ENCODE data around the gene MMP14. TPM values are rescaled to one million over a fixed set of nuclear protein-coding genes. Genes with fewer than 3 reads are reported as not detected.

The MMP14 gene
- total RNA-seq, 2 experiments from 2014 or later, result 2.8 to 9.0 TPM

DNA sequence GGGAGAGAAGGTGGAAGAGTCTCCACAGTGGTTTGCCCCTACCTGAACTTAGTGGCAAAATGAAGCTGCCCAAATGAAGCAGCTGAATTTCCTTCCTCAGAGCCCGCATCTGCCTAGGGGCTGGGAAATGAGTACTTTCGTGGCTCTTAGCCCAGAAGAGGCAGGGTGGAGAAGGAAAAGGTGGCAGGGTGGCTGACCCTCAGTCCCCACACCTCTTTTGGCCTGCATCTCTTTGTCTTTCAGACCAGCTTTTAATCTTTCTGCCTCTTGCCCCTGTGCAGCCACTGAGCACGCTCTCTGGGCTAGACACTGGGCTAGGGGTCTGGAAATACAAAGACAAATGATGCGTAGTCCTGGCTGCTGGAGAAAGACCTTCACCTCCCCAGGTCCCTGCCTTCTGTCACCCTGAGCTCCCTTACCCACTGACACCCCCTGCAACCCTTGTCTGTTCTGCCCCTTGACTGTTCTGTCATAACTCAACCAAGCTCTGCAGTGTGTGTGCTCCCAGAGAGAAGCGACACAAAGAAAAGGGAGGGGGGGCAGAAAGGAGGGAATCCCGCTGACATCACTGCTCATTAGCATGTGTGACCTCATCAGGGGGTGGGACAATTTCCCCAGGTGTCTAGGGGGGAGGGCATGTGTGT, 46.3 kb downstream of the MMP14 start:
- peak overlapping the region; percentile 24 for H3K4me3 ChIP-seq (ENCODE audit: low read depth, low read length, poor library complexity, severe bottlenecking)
- no peaks in the 10 kb centered on the region for H3K79me2 ChIP-seq (ENCODE audit: insufficient read depth, low read depth, low read length)
- ChIA-PET CTCF (ENCODE audit: unreplicated experiment) (interaction anchor here (0.9 to 1.1 kb wide), 2 partner anchors 11 to 14 kb away, joined by 3 read pairs; no protein-coding TSS in a partner anchor), POLR2A (interaction anchor here (0.5 to 7.6 kb wide), 7 partner anchors 10 to 35 kb away, joined by 3 to 65 read pairs (median 4); partner anchors contain the start of gene LRP10)
- H3K9me3 ChIP-seq (ENCODE audit: low read length), result no peaks in the 10 kb centered on the region
- peak; percentile 76 for DNase-seq (ENCODE audit: low spot score)
- peak overlapping the region; percentile 79 for H3K4me2 ChIP-seq (ENCODE audit: low read length)
- no peaks in the 10 kb centered on the region for H3K9me2 ChIP-seq (ENCODE audit: insufficient read depth, low read length)
- H3K27ac ChIP-seq (ENCODE audit: low read depth, low read length, poor library complexity, severe bottlenecking), result peak overlapping the region; percentile 66
- H3K4me1 ChIP-seq (ENCODE audit: insufficient read depth, low read length, poor library complexity, severe bottlenecking), result peaks cover 57% of the 10 kb centered on the region
- intact Hi-C loops (cut with micrococcal nuclease; ENCODE audit: unreplicated experiment), result no loop called here
- H3K36me3 ChIP-seq (ENCODE audit: insufficient read depth, low read length), result peaks cover 23% of the 10 kb centered on the region
- no peak overlapping the region for H2AFZ ChIP-seq (ENCODE audit: low read length)
- TF ChIP-seq, protein P1, sequence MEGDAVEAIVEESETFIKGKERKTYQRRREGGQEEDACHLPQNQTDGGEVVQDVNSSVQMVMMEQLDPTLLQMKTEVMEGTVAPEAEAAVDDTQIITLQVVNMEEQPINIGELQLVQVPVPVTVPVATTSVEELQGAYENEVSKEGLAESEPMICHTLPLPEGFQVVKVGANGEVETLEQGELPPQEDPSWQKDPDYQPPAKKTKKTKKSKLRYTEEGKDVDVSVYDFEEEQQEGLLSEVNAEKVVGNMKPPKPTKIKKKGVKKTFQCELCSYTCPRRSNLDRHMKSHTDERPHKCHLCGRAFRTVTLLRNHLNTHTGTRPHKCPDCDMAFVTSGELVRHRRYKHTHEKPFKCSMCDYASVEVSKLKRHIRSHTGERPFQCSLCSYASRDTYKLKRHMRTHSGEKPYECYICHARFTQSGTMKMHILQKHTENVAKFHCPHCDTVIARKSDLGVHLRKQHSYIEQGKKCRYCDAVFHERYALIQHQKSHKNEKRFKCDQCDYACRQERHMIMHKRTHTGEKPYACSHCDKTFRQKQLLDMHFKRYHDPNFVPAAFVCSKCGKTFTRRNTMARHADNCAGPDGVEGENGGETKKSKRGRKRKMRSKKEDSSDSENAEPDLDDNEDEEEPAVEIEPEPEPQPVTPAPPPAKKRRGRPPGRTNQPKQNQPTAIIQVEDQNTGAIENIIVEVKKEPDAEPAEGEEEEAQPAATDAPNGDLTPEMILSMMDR (conservative IDR thresholded peaks at IDR 0.05; ENCODE audit: low read length), result no peak
- no peak for TF ChIP-seq EZH2phosphoT487 (IDR thresholded peaks at IDR 0.05; ENCODE audit: borderline replicate concordance, low read depth, low read length)
- no TSS peak for BruUV-seq (replicated peaks)
- no peaks in the 10 kb centered on the region for H4K20me1 ChIP-seq (ENCODE audit: insufficient read depth, low read length)

DNA sequence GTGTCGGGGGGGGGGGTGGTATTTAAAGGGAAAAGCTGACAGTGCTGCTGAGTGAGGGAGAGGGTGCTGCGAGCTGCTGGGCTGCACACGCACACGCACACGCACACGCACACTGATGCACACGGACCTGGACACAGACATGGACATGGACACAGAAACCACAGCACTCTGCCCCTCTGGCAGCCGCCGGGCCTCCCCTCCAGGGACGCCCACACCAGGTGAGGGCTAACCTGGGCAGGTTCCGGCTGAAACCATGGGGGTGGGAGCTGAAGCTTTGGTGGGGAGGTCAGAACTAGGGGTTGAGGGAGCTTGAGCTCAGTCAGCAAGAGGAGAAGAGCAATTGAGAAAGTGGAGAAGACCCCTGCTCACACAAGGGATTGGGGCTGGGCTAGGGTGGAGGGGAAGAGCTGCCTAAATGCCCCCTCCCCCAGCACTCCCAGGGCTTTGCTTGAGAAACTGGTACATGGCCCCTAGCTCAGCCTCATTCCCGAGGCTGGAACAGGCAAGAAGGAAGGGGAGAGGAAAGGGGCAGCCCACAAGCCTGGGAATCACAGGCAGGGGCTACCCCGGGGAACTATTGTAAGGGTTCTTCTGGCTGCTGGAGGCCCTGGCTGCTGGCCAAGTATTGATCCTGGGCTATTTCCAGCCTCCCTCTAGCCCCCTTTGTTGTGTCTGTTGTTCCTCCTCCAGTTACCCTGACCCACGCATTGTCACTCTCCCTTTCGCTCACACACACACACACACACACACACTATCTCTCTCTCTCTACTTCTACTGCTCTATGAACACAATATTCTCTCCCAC, 47.0 kb downstream of the MMP14 start, which contains the start of gene REM2:
Gene REM2 (plus strand): TSS at position 50 of the 804 bp plus-strand sequence. CDS start 66 bp downstream, at position 116.
- Histone ChIP-seq H4K20me1 (ENCODE audit: insufficient read depth, low read length) (no peaks in the 10 kb centered on the region), H3K4me1 (ENCODE audit: insufficient read depth, low read length, poor library complexity, severe bottlenecking) (peaks cover 63% of the 10 kb centered on the region), H2AFZ (ENCODE audit: low read length) (no peak within 1 kb of the TSS), H3K4me2 (ENCODE audit: low read length) (peak within 1 kb of the TSS; percentile 79), H3K36me3 (ENCODE audit: insufficient read depth, low read length) (peaks cover 15% of the 10 kb centered on the region), H3K79me2 (ENCODE audit: insufficient read depth, low read depth, low read length) (no peaks in the 10 kb centered on the region), H3K4me3 (ENCODE audit: low read depth, low read length, poor library complexity, severe bottlenecking) (peak within 1 kb of the TSS; percentile 24), H3K27ac (ENCODE audit: low read depth, low read length, poor library complexity, severe bottlenecking) (peak within 1 kb of the TSS; percentile 66), H3K9me3 (ENCODE audit: low read length) (no peaks in the 10 kb centered on the region), H3K9me2 (ENCODE audit: insufficient read depth, low read length) (no peaks in the 10 kb centered on the region)
- no TSS peak for BruUV-seq (replicated peaks)
- CTCF ChIA-PET (ENCODE audit: unreplicated experiment), result interaction anchor here (1.1 to 1.5 kb wide), 2 partner anchors 10 to 12 kb away, joined by 3 to 6 read pairs; partner anchors contain the start of gene LRP10
- intact Hi-C loops (cut with micrococcal nuclease; ENCODE audit: unreplicated experiment), result no loop called here
- DNase-seq (ENCODE audit: low spot score), result no peak
- POLR2A ChIA-PET, result interaction anchor here (0.5 to 7.6 kb wide), 10 partner anchors 10 to 117 kb away, joined by 3 to 65 read pairs (median 3); partner anchors contain the start of genes LRP10 and OXA1L
- TF ChIP-seq, protein P1 (conservative IDR thresholded peaks at IDR 0.05; ENCODE audit: low read length), result no peak
- TF ChIP-seq EZH2phosphoT487 (IDR thresholded peaks at IDR 0.05; ENCODE audit: borderline replicate concordance, low read depth, low read length), result no peak
